Measurements from ENCODE around the gene GNAZ. TPM values are rescaled to one million over a fixed set of nuclear protein-coding genes. Genes with fewer than 3 reads are reported as not detected.

The GNAZ gene
- total RNA-seq, 1 experiment from 2014 or later = 11.1 TPM

DNA sequence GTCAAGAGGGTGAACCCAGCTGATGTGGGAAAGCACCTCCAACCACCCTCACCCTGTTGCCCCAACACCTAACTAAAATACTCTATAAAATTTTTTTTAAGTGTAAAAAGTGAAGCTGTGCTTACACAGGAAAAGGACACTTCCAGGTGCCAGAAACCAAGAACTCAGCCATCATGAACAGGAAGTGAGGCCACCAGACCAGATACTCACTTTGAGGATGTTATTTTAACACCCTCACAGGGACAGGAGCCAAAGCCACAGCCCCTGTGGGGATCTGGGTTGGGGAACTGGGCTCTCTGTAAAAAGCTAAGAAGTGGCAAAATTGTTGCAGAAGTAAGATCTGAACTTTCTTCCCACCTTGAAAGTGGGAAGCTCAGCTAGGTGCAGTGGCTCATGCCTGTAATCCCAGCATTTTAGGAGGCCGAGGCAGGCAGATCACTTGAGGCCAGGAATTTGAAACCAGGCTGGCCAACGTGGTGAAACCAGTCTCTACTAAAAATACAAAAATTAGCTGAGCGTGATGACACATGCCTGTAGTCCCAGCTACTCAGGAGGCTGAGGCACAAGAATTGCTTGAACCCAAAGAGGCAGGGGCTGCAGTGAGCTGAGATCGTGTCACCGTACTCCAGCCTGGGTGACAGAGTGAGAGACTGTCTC is 67.7 kb downstream of the GNAZ start:
- Histone ChIP-seq H3K27ac (ENCODE audit: low read depth, low read length) (no peak overlapping the region), H3K36me3 (ENCODE audit: control insufficient read depth in 1 of 2, insufficient read depth in 2 of 2, low read length in 2 of 2) (no peaks in the 10 kb centered on the region), H3K4me1 (ENCODE audit: control insufficient read depth in 1 of 2, insufficient read depth in 2 of 2, low read length in 2 of 2) (peaks cover 8 to 17% of the 10 kb centered on the region in 2 experiments; a peak in 3 of 4 replicates), H2AFZ (ENCODE audit: low read depth, low read length, poor library complexity, severe bottlenecking) (no peak overlapping the region), H3K27me3 (ENCODE audit: insufficient read depth, low read length) (no peaks in the 10 kb centered on the region), H3K9ac (ENCODE audit: low read length) (no peak overlapping the region), H3K9me3 (ENCODE audit: control insufficient read depth in 1 of 2, insufficient read depth in 1 of 2, low read depth in 1 of 2, low read length in 2 of 2) (no peaks in the 10 kb centered on the region), H3K79me2 (ENCODE audit: insufficient read depth, low read length) (no peaks in the 10 kb centered on the region), H3K9me2 (ENCODE audit: insufficient read depth) (no peaks in the 10 kb centered on the region), H3K4me3 (replicated peaks in 1 of 2; ENCODE audit: low read depth in 1 of 2, low read length in 2 of 2) (no peak overlapping the region), H3K4me2 (ENCODE audit: low read length) (no peak overlapping the region), H4K20me1 (ENCODE audit: insufficient read depth) (no peaks in the 10 kb centered on the region)
- CTCF ChIA-PET = interaction anchor here (1.5 kb wide), 1 partner anchor 9 kb away, joined by 5 read pairs; no protein-coding TSS in a partner anchor
- no TSS peak for BruUV-seq (replicated peaks)
- RAD21 ChIA-PET (ENCODE audit: low non-redundant PET in 1 of 2, low total read pairs in 2 of 2, uncharacterized antibody in 2 of 2, unreplicated experiment in 2 of 2) = no interaction called here
- POLR2A ChIA-PET = no interaction called here
- intact Hi-C loops (cut with micrococcal nuclease) = no loop called here
- TF ChIP-seq FOSL1 (IDR thresholded peaks at IDR 0.05; ENCODE audit: low read depth) (no peak), POLR2AphosphoS5 (IDR thresholded peaks at IDR 0.05; ENCODE audit: low read depth, low read length) (no peak), JUND (IDR thresholded peaks at IDR 0.05) (no peak)
- TF ChIP-seq, protein P1, sequence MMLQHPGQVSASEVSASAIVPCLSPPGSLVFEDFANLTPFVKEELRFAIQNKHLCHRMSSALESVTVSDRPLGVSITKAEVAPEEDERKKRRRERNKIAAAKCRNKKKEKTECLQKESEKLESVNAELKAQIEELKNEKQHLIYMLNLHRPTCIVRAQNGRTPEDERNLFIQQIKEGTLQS (IDR thresholded peaks at IDR 0.05) = no peak
- no peak for ATAC-seq
- DNase-seq (ENCODE audit: low read depth, low spot score) = no peak

DNA sequence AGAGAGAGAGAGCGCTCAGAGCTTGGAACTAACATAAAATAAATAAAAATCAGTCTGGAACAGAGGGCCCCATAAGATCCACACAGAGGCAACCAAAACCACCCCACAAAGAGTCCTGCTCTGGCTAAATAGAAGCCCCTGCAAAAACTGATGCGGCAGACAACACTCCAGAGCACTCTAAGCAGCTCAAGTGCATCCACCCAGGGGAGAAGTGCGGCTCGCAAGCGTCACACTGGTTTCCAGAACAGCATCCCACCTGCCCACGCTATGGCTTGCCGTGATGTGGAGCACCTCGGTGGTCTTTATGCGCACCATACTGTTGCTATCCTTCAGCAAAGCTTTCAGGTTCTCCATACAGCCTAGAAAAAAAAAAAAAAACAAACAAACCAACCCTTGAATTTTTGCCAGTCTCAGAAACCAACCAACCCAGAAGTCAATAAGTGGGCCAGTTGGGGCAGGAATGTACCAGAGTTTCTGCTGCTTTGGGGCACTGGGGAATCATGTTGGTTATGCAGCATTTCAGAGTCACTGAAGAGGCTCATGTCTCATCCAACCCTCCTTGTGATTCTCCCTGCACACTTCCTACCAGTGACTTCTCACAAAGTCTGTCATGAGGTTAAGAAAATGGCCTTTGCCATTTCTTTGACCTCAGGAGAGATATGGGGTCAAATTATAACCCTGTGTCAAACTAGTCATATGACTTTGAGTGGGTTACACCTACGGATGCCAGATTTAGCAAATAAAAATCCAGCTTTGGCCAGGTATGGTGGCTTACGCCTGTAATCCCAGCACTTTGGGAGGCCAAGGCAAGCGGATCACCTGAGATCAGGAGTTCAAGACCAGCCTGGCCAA is 68.5 kb downstream of the GNAZ start:
- Histone ChIP-seq H3K9me2 (ENCODE audit: insufficient read depth) (no peaks in the 10 kb centered on the region), H3K4me2 (ENCODE audit: low read length) (no peak overlapping the region), H2AFZ (ENCODE audit: low read depth, low read length, poor library complexity, severe bottlenecking) (no peak overlapping the region), H3K27me3 (ENCODE audit: insufficient read depth, low read length) (no peaks in the 10 kb centered on the region), H3K9me3 (ENCODE audit: control insufficient read depth in 1 of 2, insufficient read depth in 1 of 2, low read depth in 1 of 2, low read length in 2 of 2) (no peaks in the 10 kb centered on the region), H3K27ac (ENCODE audit: low read depth, low read length) (no peak overlapping the region), H3K9ac (ENCODE audit: low read length) (no peak overlapping the region), H3K4me1 (ENCODE audit: control insufficient read depth in 1 of 2, insufficient read depth in 2 of 2, low read length in 2 of 2) (peaks cover 8 to 17% of the 10 kb centered on the region in 2 experiments; a peak in 3 of 4 replicates), H3K36me3 (ENCODE audit: control insufficient read depth in 1 of 2, insufficient read depth in 2 of 2, low read length in 2 of 2) (no peaks in the 10 kb centered on the region), H3K4me3 (replicated peaks in 1 of 2; ENCODE audit: low read depth in 1 of 2, low read length in 2 of 2) (no peak overlapping the region), H3K79me2 (ENCODE audit: insufficient read depth, low read length) (no peaks in the 10 kb centered on the region), H4K20me1 (ENCODE audit: insufficient read depth) (no peaks in the 10 kb centered on the region)
- RAD21 ChIA-PET (ENCODE audit: low non-redundant PET in 1 of 2, low total read pairs in 2 of 2, uncharacterized antibody in 2 of 2, unreplicated experiment in 2 of 2) = no interaction called here
- DNase-seq (ENCODE audit: low read depth, low spot score) (no peak), ATAC-seq (no peak)
- CTCF ChIA-PET = interaction anchor here (1.5 kb wide), 1 partner anchor 10 kb away, joined by 5 read pairs; no protein-coding TSS in a partner anchor
- POLR2A ChIA-PET = no interaction called here
- BruUV-seq (replicated peaks) = no TSS peak
- intact Hi-C loops (cut with micrococcal nuclease) = no loop called here
- TF ChIP-seq POLR2A (IDR thresholded peaks at IDR 0.05; ENCODE audit: borderline replicate concordance, extremely low read depth, insufficient read depth, insufficient read length) (no peak), SP1 (IDR thresholded peaks at IDR 0.05; ENCODE audit: low read depth) (no peak), YY1 (IDR thresholded peaks at IDR 0.05; ENCODE audit: extremely low read depth, insufficient replicate concordance, low read depth, low read length) (no peak), CEBPB (IDR thresholded peaks at IDR 0.05; ENCODE audit: low read depth) (no peak), CBX3 (IDR thresholded peaks at IDR 0.05; ENCODE audit: low read depth) (no peak), ZNF274 (IDR thresholded peaks at IDR 0.05; ENCODE audit: low read depth, low read length) (no peak), ELF1 (IDR thresholded peaks at IDR 0.05; ENCODE audit: borderline replicate concordance, low read depth) (no peak), JUND (IDR thresholded peaks at IDR 0.05) (no peak)
- TF ChIP-seq, protein P2, sequence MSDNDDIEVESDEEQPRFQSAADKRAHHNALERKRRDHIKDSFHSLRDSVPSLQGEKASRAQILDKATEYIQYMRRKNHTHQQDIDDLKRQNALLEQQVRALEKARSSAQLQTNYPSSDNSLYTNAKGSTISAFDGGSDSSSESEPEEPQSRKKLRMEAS (IDR thresholded peaks at IDR 0.05) = no peak
- TF ChIP-seq, protein P3, sequence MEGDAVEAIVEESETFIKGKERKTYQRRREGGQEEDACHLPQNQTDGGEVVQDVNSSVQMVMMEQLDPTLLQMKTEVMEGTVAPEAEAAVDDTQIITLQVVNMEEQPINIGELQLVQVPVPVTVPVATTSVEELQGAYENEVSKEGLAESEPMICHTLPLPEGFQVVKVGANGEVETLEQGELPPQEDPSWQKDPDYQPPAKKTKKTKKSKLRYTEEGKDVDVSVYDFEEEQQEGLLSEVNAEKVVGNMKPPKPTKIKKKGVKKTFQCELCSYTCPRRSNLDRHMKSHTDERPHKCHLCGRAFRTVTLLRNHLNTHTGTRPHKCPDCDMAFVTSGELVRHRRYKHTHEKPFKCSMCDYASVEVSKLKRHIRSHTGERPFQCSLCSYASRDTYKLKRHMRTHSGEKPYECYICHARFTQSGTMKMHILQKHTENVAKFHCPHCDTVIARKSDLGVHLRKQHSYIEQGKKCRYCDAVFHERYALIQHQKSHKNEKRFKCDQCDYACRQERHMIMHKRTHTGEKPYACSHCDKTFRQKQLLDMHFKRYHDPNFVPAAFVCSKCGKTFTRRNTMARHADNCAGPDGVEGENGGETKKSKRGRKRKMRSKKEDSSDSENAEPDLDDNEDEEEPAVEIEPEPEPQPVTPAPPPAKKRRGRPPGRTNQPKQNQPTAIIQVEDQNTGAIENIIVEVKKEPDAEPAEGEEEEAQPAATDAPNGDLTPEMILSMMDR (IDR thresholded peaks at IDR 0.05 in 2 of 3, conservative IDR thresholded peaks at IDR 0.05 in 1 of 3; ENCODE audit: borderline replicate concordance in 1 of 3, insufficient read depth in 1 of 3, low read depth in 2 of 3, low read length in 2 of 3) = no peak
- TF ChIP-seq, protein P4, sequence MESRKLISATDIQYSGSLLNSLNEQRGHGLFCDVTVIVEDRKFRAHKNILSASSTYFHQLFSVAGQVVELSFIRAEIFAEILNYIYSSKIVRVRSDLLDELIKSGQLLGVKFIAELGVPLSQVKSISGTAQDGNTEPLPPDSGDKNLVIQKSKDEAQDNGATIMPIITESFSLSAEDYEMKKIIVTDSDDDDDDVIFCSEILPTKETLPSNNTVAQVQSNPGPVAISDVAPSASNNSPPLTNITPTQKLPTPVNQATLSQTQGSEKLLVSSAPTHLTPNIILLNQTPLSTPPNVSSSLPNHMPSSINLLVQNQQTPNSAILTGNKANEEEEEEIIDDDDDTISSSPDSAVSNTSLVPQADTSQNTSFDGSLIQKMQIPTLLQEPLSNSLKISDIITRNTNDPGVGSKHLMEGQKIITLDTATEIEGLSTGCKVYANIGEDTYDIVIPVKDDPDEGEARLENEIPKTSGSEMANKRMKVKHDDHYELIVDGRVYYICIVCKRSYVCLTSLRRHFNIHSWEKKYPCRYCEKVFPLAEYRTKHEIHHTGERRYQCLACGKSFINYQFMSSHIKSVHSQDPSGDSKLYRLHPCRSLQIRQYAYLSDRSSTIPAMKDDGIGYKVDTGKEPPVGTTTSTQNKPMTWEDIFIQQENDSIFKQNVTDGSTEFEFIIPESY (IDR thresholded peaks at IDR 0.05; ENCODE audit: extremely low read depth, insufficient replicate concordance, low read length) = no peak

Measured in HCT116 (cell line).